HepG2 (cell line): Measurements from ENCODE around the gene CAMTA1. TPM values are rescaled to one million over a fixed set of nuclear protein-coding genes. Genes with fewer than 3 reads are reported as not detected.

Experiments
- ATAC-seq: fragments of 200-7000 bp; cut with Tn5 transposase; 3 replicates; pipeline ENCODE4 v1.9.1; 2020; ENCODE audit warnings: mild to moderate bottlenecking, moderate library complexity
- BruUV-seq: library from RNA; stranded (reverse); fragments of 400-500 nt; replicated peaks from 2 replicates; lab custom pipeline; 2021; lab: Mats Ljungman, UMichigan
- CTCF ChIA-PET: fragments of 300-600 bp; formaldehyde crosslinking; extraction: SDS; loops from one replicate; lab custom pipeline; 2021; ENCODE audit warnings: low total read pairs, inconsistent platforms, low intra/inter-chr PET ratio; lab: Yijun Ruan, JAX
- POLR2A ChIA-PET: fragments of 350-600 bp; sonication (Branson Sonifier 250); formaldehyde crosslinking; loops from one replicate; lab custom pipeline; 2020; ENCODE audit warnings: antibody characterized with exemption, inconsistent platforms; lab: Yijun Ruan, JAX
- DNase-seq: peaks from one replicate; pipeline ENCODE4 v3.0.0-alpha.2; 2015; ENCODE audit warnings: low spot score
- FAIRE-seq: peaks from 3 replicates; lab custom pipeline; 2011; peaks lifted over from hg19 to GRCh38; lab: Jason Lieb, UNC
- H2AFZ ChIP-seq: one replicate; pipeline ENCODE4 v1.6.1; 2011; ENCODE audit warnings: low read length, inconsistent platforms
- H3K27ac ChIP-seq: fragments of 300-600 bp; 3 replicates; pipeline ENCODE4 v1.8.0; 2011; ENCODE audit warnings: mixed run types, mild to moderate bottlenecking, mixed read lengths, low read length, inconsistent platforms; ENCODE audit not compliant: insufficient read depth; ENCODE audit errors: extremely low read length
- H3K27me3 ChIP-seq, 2 experiments: fragments of 200-600 bp in 1 of 2; 2 replicates in 1 of 2; 3 replicates in 1 of 2; pipeline versions ENCODE4 v1.6.0 to v1.8.0; 2011; ENCODE audit warnings: low read length in 2 of 2, mild to moderate bottlenecking in 2 of 2, moderate library complexity in 2 of 2, inconsistent platforms in 1 of 2; ENCODE audit not compliant: insufficient read depth in 2 of 2, control insufficient read depth in 1 of 2
- H3K36me3 ChIP-seq, 2 experiments: fragments of 200-600 bp in 1 of 2; replicated peaks in 1 of 2; 2 replicates in 1 of 2; 3 replicates in 1 of 2; pipeline versions ENCODE4 v1.5.1 to v1.8.0; 2011; ENCODE audit warnings: low read length in 2 of 2, inconsistent platforms in 1 of 2; ENCODE audit not compliant: insufficient read depth in 2 of 2, control insufficient read depth in 1 of 2
- H3K4me1 ChIP-seq: 2 replicates; pipeline ENCODE4 v1.5.1; 2012; ENCODE audit warnings: low read length, inconsistent platforms; ENCODE audit not compliant: insufficient read depth
- H3K4me2 ChIP-seq: 2 replicates; pipeline ENCODE4 v1.6.0; 2011; ENCODE audit warnings: low read depth, low read length, inconsistent platforms
- H3K4me3 ChIP-seq, 3 experiments: fragments of 200-600 bp in 1 of 3; sonication (generic), shearing (Covaris generic) in 1 of 3; replicated peaks in 1 of 3; 2 replicates each; pipeline ENCODE4 v1.5.1; 2011 to 2016; ENCODE audit warnings: low read length in 3 of 3, inconsistent platforms in 2 of 3, low read depth in 2 of 3, mild to moderate bottlenecking in 2 of 3, control low read depth in 1 of 3, mixed read lengths in 1 of 3; ENCODE audit not compliant: insufficient read depth in 1 of 3
- H3K79me2 ChIP-seq: one replicate; pipeline ENCODE4 v1.6.1; 2011; ENCODE audit warnings: low read length, inconsistent platforms; ENCODE audit not compliant: insufficient read depth
- H3K9ac ChIP-seq: 2 replicates; pipeline ENCODE4 v1.6.0; 2011; ENCODE audit warnings: mild to moderate bottlenecking, low read depth, low read length, inconsistent platforms; ENCODE audit not compliant: insufficient read depth
- H3K9me3 ChIP-seq: 2 replicates; pipeline ENCODE4 v1.5.1; 2012; ENCODE audit warnings: mild to moderate bottlenecking, low read length
- H4K20me1 ChIP-seq: 2 replicates; pipeline ENCODE4 v1.6.0; 2011; ENCODE audit warnings: inconsistent platforms, mild to moderate bottlenecking, low read length, moderate library complexity; ENCODE audit not compliant: insufficient read depth
- DBP ChIP-seq: sonication (generic); formaldehyde crosslinking; IDR thresholded peaks from 2 replicates; pipeline ENCODE4 v1.4.0; 2020; ENCODE audit warnings: missing genetic modification reagents; ENCODE audit errors: not compliant biosample characterization
- FOXC1 ChIP-seq: sonication (generic); formaldehyde crosslinking; IDR thresholded peaks from 2 replicates; pipeline ENCODE4 v1.8.0; 2022; ENCODE audit warnings: mild to moderate bottlenecking, missing genetic modification reagents, borderline replicate concordance
- GABPA ChIP-seq, 2 experiments: IDR thresholded peaks; 2 replicates each; pipeline ENCODE4 v1.6.1; 2011 to 2016; ENCODE audit warnings: low read depth in 2 of 2, low read length in 1 of 2, missing biosample characterization in 1 of 2, missing genetic modification characterization in 1 of 2
- KDM5A ChIP-seq: fragments of 200-600 bp; sonication (generic); IDR thresholded peaks from 2 replicates; pipeline ENCODE4 v1.7.0; 2018; ENCODE audit warnings: antibody characterized with exemption, mild to moderate bottlenecking, low read length, borderline replicate concordance
- MBD4 ChIP-seq: IDR thresholded peaks from 2 replicates; pipeline ENCODE4 v1.6.1; 2012; ENCODE audit warnings: low read length, inconsistent platforms, borderline replicate concordance
- MIER3 ChIP-seq: IDR thresholded peaks from 2 replicates; pipeline ENCODE4 v1.6.1; 2016; ENCODE audit warnings: missing compliant biosample characterization, borderline replicate concordance
- NFE2 ChIP-seq: sonication (generic); formaldehyde crosslinking; IDR thresholded peaks from 2 replicates; pipeline ENCODE4 v1.4.0; 2020; ENCODE audit warnings: missing genetic modification reagents
- NFYC ChIP-seq: IDR thresholded peaks from 2 replicates; pipeline ENCODE4 v1.6.1; 2016; ENCODE audit warnings: missing genetic modification reagents, missing compliant biosample characterization
- RBAK ChIP-seq: sonication (generic); formaldehyde crosslinking; IDR thresholded peaks from 2 replicates; pipeline ENCODE4 v1.5.1; 2020; ENCODE audit warnings: mild to moderate bottlenecking, missing genetic modification reagents
- TBX2 ChIP-seq: sonication (generic); formaldehyde crosslinking; IDR thresholded peaks from 2 replicates; pipeline ENCODE4 v1.5.0; 2020; ENCODE audit warnings: missing genetic modification reagents, mild to moderate bottlenecking, borderline replicate concordance
- TERF1 ChIP-seq: sonication (generic); formaldehyde crosslinking; IDR thresholded peaks from 2 replicates; pipeline ENCODE4 v1.8.0; 2022; ENCODE audit warnings: mild to moderate bottlenecking, missing genetic modification reagents, moderate library complexity
- TSC22D2 ChIP-seq: sonication (generic); formaldehyde crosslinking; IDR thresholded peaks from 2 replicates; pipeline ENCODE4 v1.5.1; 2020; ENCODE audit warnings: missing genetic modification reagents, mild to moderate bottlenecking, borderline replicate concordance
- XRCC5 ChIP-seq: fragments of 200-400 bp; formaldehyde crosslinking; optimal IDR thresholded peaks from 2 replicates; pipeline ENCODE3; 2017; ENCODE audit warnings: mild to moderate bottlenecking, low read length
- ZBTB44 ChIP-seq: sonication (generic); formaldehyde crosslinking; IDR thresholded peaks from 2 replicates; pipeline ENCODE4 v1.4.0; 2020; ENCODE audit warnings: missing genetic modification reagents
- ZNF777 ChIP-seq: sonication (generic); formaldehyde crosslinking; IDR thresholded peaks from 2 replicates; pipeline ENCODE4 v1.4.0; 2020; ENCODE audit warnings: missing genetic modification reagents
- ZNF780A ChIP-seq: sonication (generic); formaldehyde crosslinking; IDR thresholded peaks from 2 replicates; pipeline ENCODE4 v1.8.0; 2022; ENCODE audit warnings: mild to moderate bottlenecking, missing genetic modification reagents, moderate library complexity
- ZNF83 ChIP-seq: sonication (generic); formaldehyde crosslinking; IDR thresholded peaks from 2 replicates; pipeline ENCODE4 v1.4.0; 2020; ENCODE audit warnings: missing genetic modification reagents, mild to moderate bottlenecking, borderline replicate concordance
- ZNF891 ChIP-seq: sonication (generic); formaldehyde crosslinking; IDR thresholded peaks from 2 replicates; pipeline ENCODE4 v1.5.0; 2020; ENCODE audit warnings: mild to moderate bottlenecking, missing genetic modification reagents
- WGBS: methylation state at CpG from one replicate; pipeline ENCODE4 v1.1.6; 2017; ENCODE audit warnings: low lambda C conversion rate; 5-methylcytosine and 5-hydroxymethylcytosine counted together
- in situ Hi-C: cut with HindIII; loops from 2 replicates; pipeline ENCODE4 v1.10.0; 2017; ENCODE audit warnings: low pct_unique_long_range_greater_than_20kb; ENCODE audit not compliant: extremely low pct_ligation_motif_present
- intact Hi-C: fragments of 100-400 bp; cut with micrococcal nuclease; formaldehyde crosslinking; loops from one replicate; pipeline ENCODE4 v1.10.0; 2022; ENCODE audit not compliant: unreplicated experiment
- polyA plus RNA-seq, 8 experiments: library from polyadenylated mRNA; depleted of rRNA in 3 of 8; stranded (reverse) in 7 of 8; unstranded in 1 of 8; fragments of >200 nt; fragmentation: Illumina TruSeq in 4 of 8; extraction: Trizol in 4 of 8; gene quantifications; 2 replicates each; pipeline versions ENCODE4 v1.2.1 to v1.2.3, GENCODE V29; 2011 to 2016; ENCODE audit warnings: low read depth in 4 of 8, missing spikeins in 1 of 8, mixed read lengths in 1 of 8; ENCODE audit not compliant: insufficient read depth in 1 of 8
- total RNA-seq, 5 experiments: library from RNA; depleted of rRNA; stranded (reverse); fragments of >200 nt; fragmentation: Illumina TruSeq; extraction: Trizol; gene quantifications; 2 replicates each; pipeline ENCODE4 v1.2.3, GENCODE V29; 2016; ENCODE audit warnings: low read depth in 1 of 5

Gene CAMTA1
- total and polyA plus RNA-seq, 2 of the 13 experiments (the other 11 are each of a cell fraction or from before 2014, with no cell fraction given): 25.0 to 36.4 TPM

GRCh38 chr1:7770997-7771822, 986.0 kb downstream of the CAMTA1 start, which contains the start of gene VAMP3 (continued):
- TF ChIP-seq MBD4: no peak
- TF ChIP-seq ZBTB44: 0 out of 2 replicates have a peak, but pooled peaks have one; percentile 30
- TF ChIP-seq TSC22D2 (CRISPR knock-in tag): no peak
- TF ChIP-seq FOXC1 (CRISPR knock-in tag): no peak
- no peak for TF ChIP-seq RBAK
- TF ChIP-seq MIER3 (CRISPR knock-in tag): no peak
- TF ChIP-seq TBX2 (CRISPR knock-in tag): peak; percentile 35
- no peak for TF ChIP-seq ZNF891 (CRISPR knock-in tag)
- no peak for TF ChIP-seq ZNF83 (CRISPR knock-in tag)
- no peak for TF ChIP-seq NFYC

- no peak for FAIRE-seq
- peaks cover 34% of the 10 kb centered on the region for H3K79me2 ChIP-seq
These were observed 986.6 kb downstream of the CAMTA1 start for GRCh38 chr1:7771823-7772299.

More at GRCh38 chr1:7771823-7772299, 986.6 kb downstream of the CAMTA1 start:
- H3K9ac ChIP-seq: peak overlapping the region; percentile 79
- 6% methylated on average over 11 of the region's 12 CpGs for WGBS
- ATAC-seq (peak; percentile 32; the same call in 2 of the 3 replicates), DNase-seq (no peak)
- no peaks in the 10 kb centered on the region; a peak in 1 of 5 replicates for H3K27me3 ChIP-seq
- TSS peak; percentile 55 for BruUV-seq
- H3K36me3 ChIP-seq: peaks cover 4 to 12% of the 10 kb centered on the region in 2 experiments; a peak in 3 of 5 replicates
- H3K4me1 ChIP-seq: peaks cover 26% of the 10 kb centered on the region
- in situ Hi-C loops: no loop called here
- intact Hi-C loops: no loop called here
- H3K9me3 ChIP-seq: no peaks in the 10 kb centered on the region
- no peak for TF ChIP-seq TERF1 (CRISPR knock-in tag)
- TF ChIP-seq NFE2 (CRISPR knock-in tag): no peak
- 0 out of 2 replicates have a peak, but pooled peaks have one; percentile 6 for TF ChIP-seq ZNF777
- peak; percentile 1 for TF ChIP-seq XRCC5
- TF ChIP-seq GABPA (IDR thresholded peaks at IDR 0.05; ENCODE audit: low read depth, low read length): no peak
- TF ChIP-seq GABPA (CRISPR knock-in tag; IDR thresholded peaks at IDR 0.05; ENCODE audit: low read depth): 0 out of 2 replicates have a peak, but pooled peaks have one; percentile 12
- TF ChIP-seq DBP (CRISPR knock-in tag): no peak
- TF ChIP-seq ZNF780A (CRISPR knock-in tag): 0 out of 2 replicates have a peak, but pooled peaks have one; percentile 32
- peak; percentile 20 for TF ChIP-seq KDM5A
- H3K4me3 ChIP-seq: peak overlapping the region; percentile 91 to 99 (median 95)
- ChIA-PET CTCF (no interaction called here), POLR2A (interaction anchor here (0.7 to 1.6 kb wide), 5 partner anchors 10 to 92 kb away, joined by 3 to 8 read pairs (median 4); partner anchors contain the start of gene PER3)
- peak overlapping the region; percentile 80 for H3K27ac ChIP-seq
- peaks cover 9% of the 10 kb centered on the region; the same call in 1 of the 2 replicates for H4K20me1 ChIP-seq
- no peak overlapping the region for H2AFZ ChIP-seq
- H3K4me2 ChIP-seq: peak overlapping the region; percentile 72
